CD4-positive, alpha-beta T cell treated with Interferon gamma for 1 hour (primary cell): ENCODE measurements around the gene NEB.
A peak's percentile ranks its signal among the peaks of the same experiment; 100 is the strongest.
"Not testable (repeated sequence)": the region's sequence is repeated elsewhere in the genome, so short reads cannot be mapped to it uniquely, and the experiment has no call there.

Experiments
- DNase-seq: peaks from one replicate; pipeline ENCODE4 v3.0.0-alpha.2; 2020

Gene NEB

GRCh38 chr2:151649400-151649799, 84.9 kb downstream of the NEB start:
- no peak for DNase-seq

- not testable (repeated sequence) for DNase-seq
These were observed 87.8 kb downstream of the NEB start for GRCh38 chr2:151646512-151646911.

- no peak for DNase-seq
These were observed 89.7 kb downstream of the NEB start for GRCh38 chr2:151644580-151644979.

GRCh38 chr2:151641895-151642294, 92.4 kb downstream of the NEB start:
- not testable (repeated sequence) for DNase-seq

GRCh38 chr2:151640087-151640486, 94.2 kb downstream of the NEB start:
- no peak for DNase-seq

- DNase-seq, result no peak
These were observed 95.3 kb downstream of the NEB start for GRCh38 chr2:151638990-151639389.

- DNase-seq, result peak; percentile 13
These were observed 95.9 kb downstream of the NEB start for GRCh38 chr2:151638191-151638933.

GRCh38 chr2:151637271-151637781, 97.0 kb downstream of the NEB start:
- peak; percentile 56 for DNase-seq

GRCh38 chr2:151634736-151635467, 99.4 kb downstream of the NEB start:
- no peak for DNase-seq

- no peak for DNase-seq
These were observed 101.2 kb downstream of the NEB start for GRCh38 chr2:151632993-151633565.

GRCh38 chr2:151630372-151630771, 103.9 kb downstream of the NEB start:
- DNase-seq, result no peak

- DNase-seq, result no peak
These were observed 106.9 kb downstream of the NEB start for GRCh38 chr2:151627353-151627752.

GRCh38 chr2:151624271-151624670, 110.0 kb downstream of the NEB start:
- DNase-seq, result no peak

GRCh38 chr2:151623631-151624030, 110.6 kb downstream of the NEB start:
- DNase-seq, result no peak

- DNase-seq, result no peak
These were observed 113.5 kb downstream of the NEB start for GRCh38 chr2:151620761-151621160.

- no peak for DNase-seq
These were observed 114.8 kb downstream of the NEB start for GRCh38 chr2:151619337-151619989.

GRCh38 chr2:151616760-151617339, 117.4 kb downstream of the NEB start:
- DNase-seq, result no peak

GRCh38 chr2:151614606-151615306, 119.5 kb downstream of the NEB start:
- no peak for DNase-seq

- DNase-seq, result no peak
These were observed 120.1 kb downstream of the NEB start for GRCh38 chr2:151614159-151614558.

- DNase-seq, result no peak
These were observed 122.9 kb downstream of the NEB start for GRCh38 chr2:151611351-151611750.

- DNase-seq, result no peak
These were observed 124.0 kb downstream of the NEB start for GRCh38 chr2:151610310-151610709.

- no peak for DNase-seq
These were observed 124.6 kb downstream of the NEB start for GRCh38 chr2:151609705-151610104.
